Erythroblast (primary cell): ENCODE measurements around the gene TMEM150C.

Source experiments
- GATA1 ChIP-seq: IDR thresholded peaks from 2 replicates; pipeline ENCODE4 v1.6.1; 2011; ENCODE audit warnings: low read depth, mild to moderate bottlenecking, control low read depth, low read length, moderate library complexity
- POLR2A ChIP-seq: IDR thresholded peaks from 2 replicates; pipeline ENCODE4 v1.6.1; 2011; ENCODE audit warnings: mild to moderate bottlenecking, low read length

DNA sequence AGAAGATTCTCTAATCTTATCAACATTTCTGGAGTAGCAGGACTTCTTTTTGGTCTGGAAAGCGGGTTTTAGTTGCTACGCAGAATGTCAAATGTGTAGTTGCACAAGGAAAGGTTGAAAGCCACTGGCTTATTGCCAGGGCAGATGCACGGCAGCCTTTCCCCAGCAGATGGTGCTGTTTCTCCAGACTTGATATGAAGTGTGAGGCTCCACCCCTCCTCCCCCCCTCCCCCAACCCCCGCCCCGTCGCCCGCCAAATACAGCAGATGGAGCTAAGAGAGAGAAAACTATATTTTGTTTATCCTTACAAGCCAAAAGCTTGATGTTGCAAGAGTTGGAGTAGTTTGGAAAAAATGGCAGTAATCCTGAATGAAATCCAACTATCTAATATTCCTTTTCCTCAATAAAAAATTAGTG is 99.4 kb downstream of the TMEM150C start:
- no peak for TF ChIP-seq POLR2A
- TF ChIP-seq GATA1 = no peak
